H1 (cell line): ENCODE data around the gene RETSAT. TPM values are rescaled to one million over a fixed set of nuclear protein-coding genes. Genes with fewer than 3 reads are reported as not detected.

Experiments used
- KDM5A ChIP-seq: fragments of 200-600 bp; IDR thresholded peaks from 2 replicates; pipeline ENCODE4 v1.7.1; 2012; ENCODE audit warnings: mild to moderate bottlenecking, low read length, inconsistent platforms, mixed read lengths
- POLR2AphosphoS5 ChIP-seq: IDR thresholded peaks from 2 replicates; pipeline ENCODE4 v1.6.1; 2011; ENCODE audit warnings: low read depth, low read length
- RAD21 ChIP-seq, 2 experiments: IDR thresholded peaks in 1 of 2; conservative IDR thresholded peaks in 1 of 2; 2 replicates each; pipeline ENCODE4 v1.6.1; 2011; ENCODE audit warnings: low read depth in 2 of 2, low read length in 2 of 2, improper control_type of control experiment in 1 of 2, inconsistent platforms in 1 of 2, mild to moderate bottlenecking in 1 of 2, moderate library complexity in 1 of 2
- polyA plus RNA-seq, 7 experiments: library from polyadenylated mRNA; depleted of rRNA in 3 of 7; stranded (reverse) in 5 of 7; unstranded in 2 of 7; fragments of >200 nt in 5 of 7; fragments of 200-250 nt in 2 of 7; gene quantifications; 1 replicate in 5 of 7; 2 replicates in 1 of 7; 4 replicates in 1 of 7; pipeline versions ENCODE4 v1.2.1 to v1.2.3, GENCODE V29; 2011 to 2013; ENCODE audit warnings: missing spikeins in 2 of 7, mixed read lengths in 2 of 7
- total RNA-seq: library from RNA; stranded (reverse); fragmentation: NEBNext Ultra II Directional; extraction: Animal tissue kit (Norgen Biotek cat#: 25700); gene quantifications from 2 replicates; pipeline ENCODE4 v1.2.1, GENCODE V29; 2021

RETSAT gene
- total and polyA plus RNA-seq, 2 of the 8 experiments (the other 6 are each of a cell fraction or from before 2014, with no cell fraction given): 15.8 to 16.7 TPM

GRCh38 chr2:85303780-85304531 lies 50.4 kb downstream of the RETSAT start (continued):
- TF ChIP-seq RAD21 (IDR thresholded peaks at IDR 0.05 in 1 of 2, conservative IDR thresholded peaks at IDR 0.05 in 1 of 2; ENCODE audit: low read depth in 2 of 2, low read length in 2 of 2): no peak
- no peak for TF ChIP-seq POLR2AphosphoS5
- no peak for TF ChIP-seq KDM5A
